CD4-positive, alpha-beta T cell treated with Interleukin-17A for 4 hours (primary cell): Measurements from ENCODE around the gene NEDD4L.
A peak's percentile ranks its signal among the peaks of the same experiment; 100 is the strongest.

Experiments used
- DNase-seq: peaks from one replicate; pipeline ENCODE4 v3.0.0-alpha.2; 2020; ENCODE audit warnings: mixed read lengths

The NEDD4L gene

DNA sequence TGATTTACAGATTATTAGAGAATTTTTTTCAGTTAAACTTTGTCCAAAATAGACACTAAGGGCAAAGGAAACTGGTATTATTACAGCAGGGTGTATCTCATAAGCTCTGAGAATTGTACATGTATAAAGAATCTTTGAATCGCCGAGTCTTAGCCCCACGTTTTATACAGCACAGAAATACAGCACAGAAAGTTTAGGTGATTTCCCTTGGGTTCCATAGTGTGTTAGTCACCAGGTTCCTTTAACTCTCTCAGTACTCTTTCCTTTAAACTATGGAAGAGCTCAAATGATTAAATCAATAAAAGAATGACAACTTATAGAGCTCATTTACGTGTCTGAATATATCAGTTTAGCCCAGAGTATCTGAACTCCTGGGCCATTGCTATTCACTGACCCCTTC, 256.8 kb downstream of the NEDD4L start:
- no peak for DNase-seq

DNA sequence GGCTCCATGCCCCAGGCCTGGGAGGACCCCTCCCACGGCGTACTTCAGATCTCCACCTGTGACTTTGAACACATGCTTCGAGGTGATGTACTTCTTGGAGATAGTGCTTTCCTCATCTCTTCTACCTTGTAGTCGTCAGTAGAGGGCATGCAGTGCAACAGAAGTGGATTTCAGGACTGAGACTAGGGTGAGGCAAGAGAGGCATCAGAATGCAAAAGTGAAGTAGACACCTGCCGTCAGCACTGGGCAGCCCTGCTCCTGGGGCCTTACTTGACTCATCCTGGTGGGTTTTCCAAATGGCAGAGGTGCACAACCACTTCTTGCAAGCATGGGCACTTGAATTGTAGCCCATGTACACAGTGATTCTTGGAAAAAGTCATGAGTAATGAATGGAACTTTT, 258.8 kb downstream of the NEDD4L start:
- DNase-seq = no peak

DNA sequence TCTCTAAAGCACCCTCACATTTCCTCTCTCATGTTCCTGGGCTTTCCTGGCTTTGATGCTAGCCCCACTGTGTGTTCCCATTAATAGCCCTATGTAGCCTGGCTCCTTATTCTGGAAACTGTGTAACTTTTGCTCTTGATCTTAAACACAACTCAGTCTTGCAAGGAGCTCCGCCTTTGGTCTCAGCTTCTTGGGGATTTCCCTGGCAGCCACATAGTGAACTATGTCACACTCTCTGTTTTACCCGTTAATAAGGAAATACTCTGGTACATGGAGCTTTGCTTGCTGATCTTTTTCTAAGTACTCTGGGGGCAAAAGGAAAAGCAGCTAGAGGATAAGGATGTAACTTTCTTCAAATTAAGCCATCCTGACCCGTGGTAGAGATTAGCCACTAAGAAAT, 259.3 kb downstream of the NEDD4L start:
- DNase-seq = peak; percentile 23

DNA sequence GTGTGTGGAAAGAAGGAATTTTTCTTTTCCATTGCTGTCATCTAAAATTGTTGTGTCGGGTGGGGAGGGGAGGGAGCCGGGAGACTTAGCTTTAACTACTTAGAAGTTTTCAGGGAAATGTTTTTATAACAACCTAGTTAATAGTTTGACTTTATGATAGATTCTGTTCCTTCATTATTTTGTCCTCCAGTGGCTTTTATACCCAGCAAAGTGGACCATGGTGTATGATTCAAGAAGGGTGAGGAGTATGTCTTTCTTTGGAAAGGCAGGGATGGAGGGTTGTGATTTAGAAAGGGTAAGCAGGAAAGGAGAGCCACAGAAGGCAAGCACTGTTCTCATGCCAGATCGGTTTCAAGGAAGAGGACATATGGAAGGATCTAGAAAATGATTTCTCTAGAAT, 261.8 kb downstream of the NEDD4L start:
- no peak for DNase-seq

DNA sequence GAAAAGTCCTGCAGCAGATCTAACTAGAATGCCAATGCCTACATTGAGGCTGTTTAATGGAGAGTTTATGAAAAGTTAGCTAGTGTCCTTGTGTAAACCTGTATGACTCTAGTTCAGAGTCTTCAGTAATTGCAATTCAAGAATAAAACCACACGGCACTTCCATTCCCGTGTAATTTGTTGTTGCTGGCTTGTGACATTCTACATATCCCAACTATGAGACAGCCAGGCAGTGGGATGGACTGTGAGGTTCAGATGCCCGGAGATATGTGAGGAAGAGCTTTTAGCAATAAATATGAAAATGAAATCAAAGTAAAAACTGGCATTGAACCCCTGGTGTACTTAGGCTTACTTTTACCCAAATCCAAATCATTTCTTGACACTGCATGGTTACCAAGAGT, 263.4 kb downstream of the NEDD4L start:
- DNase-seq = no peak

DNA sequence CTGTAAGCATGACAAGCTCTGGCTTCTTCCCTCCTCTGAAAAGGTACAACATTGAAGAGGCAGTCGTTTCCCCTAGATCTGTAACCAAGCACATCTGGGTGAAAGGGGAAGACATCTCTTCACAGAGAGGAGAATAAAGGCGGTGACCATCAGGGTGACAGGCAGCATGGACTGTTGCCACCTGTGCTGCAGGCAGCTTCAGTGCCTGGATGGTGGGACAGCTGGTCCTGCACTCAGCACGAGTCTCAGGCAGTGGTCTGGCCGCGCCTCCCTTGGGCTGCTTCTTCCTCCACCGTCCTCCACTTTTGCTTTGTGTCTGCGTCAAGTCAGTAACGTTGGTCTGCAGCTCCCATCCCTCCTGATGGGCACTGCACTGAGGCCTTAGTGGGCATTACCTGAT, 264.4 kb downstream of the NEDD4L start:
- DNase-seq = no peak

DNA sequence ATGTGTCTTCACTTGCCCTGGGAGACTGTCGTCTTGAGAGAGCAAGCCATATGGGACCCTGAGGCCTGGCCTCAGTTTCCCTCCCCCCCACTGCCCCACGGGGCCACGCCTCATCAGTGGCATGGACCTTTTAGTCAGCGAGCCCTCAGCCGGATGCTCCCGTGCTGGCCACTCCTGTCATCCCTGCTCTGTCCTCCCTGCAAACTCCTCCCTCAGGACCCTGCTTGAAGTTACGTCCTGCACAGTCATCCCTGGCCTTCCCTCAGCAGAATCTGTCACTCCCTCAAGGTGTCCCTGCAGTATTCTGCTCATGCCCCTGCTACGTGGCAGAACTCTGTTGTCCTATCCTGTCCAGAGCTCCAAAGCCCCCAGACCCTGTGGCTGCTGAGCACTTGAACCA, 265.1 kb downstream of the NEDD4L start:
- no peak for DNase-seq

DNA sequence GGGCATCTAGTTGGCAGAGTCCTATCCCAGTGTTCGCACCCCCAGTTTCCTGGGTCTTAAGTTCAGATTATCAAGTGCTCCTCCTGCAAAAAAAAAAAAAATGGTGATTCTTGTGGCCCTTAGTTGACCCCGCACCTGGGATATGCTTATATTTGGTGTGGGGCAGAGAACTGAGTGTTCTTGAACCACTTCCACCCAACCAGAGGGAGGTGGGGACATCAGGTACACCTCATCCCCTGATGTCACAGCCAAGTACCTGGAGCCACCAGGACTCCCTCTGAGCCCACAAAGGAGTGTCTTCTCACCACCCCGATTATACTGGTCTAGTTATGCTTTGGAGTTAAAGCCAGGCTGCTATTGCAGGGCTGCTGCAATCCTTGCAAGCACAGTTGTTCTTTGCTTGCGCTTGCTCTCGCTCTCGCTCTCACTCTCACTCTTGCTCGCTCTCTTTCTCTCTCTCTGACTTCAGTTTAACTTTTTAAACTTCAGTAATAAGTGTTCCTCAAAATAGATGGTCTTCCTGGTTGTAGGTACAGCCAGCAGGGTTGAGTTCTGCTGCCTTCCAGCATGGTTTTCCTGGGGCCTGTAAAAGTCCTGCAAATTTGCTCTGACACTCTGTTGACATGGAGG, 265.7 kb downstream of the NEDD4L start:
- no peak for DNase-seq

DNA sequence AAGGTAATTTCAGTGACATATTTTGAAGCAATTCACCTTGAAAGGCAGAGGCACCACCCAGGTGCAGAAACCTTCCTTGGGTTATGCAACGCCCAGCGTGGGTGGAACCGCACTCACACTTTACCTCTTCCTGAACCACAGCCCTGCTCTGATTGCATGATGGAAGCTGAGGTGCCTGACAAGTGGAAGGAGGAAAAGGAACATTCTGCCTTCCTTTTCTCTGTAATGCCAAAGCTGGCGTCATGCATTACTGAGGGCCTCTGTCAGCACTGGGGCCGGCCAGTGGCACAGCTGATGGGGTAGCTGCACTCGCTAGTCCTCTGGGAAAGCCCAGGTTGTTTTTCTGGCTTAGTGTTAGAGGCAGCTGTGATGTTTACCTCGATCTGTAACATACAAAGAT, 266.5 kb downstream of the NEDD4L start:
- peak; percentile 69 for DNase-seq

DNA sequence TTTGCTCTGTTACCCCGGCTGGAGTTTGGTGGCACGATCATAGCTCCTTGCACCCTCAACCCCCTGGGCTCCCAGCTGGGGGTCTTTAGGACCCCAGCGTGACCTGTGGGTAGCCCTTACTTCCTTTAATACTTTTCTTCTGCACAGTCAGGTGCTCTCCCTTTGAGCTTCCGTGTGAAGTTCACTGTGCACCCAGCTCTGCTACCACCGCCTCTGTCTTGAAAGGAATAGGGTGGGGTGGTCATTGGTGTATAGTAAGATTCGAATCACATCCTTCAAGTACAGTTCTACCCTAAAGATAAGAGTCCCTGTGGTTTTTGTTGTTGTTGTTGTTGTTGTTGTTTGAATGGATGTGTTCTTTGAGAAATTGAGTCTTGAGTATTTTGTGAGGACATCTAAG, 267.4 kb downstream of the NEDD4L start:
- no peak for DNase-seq

DNA sequence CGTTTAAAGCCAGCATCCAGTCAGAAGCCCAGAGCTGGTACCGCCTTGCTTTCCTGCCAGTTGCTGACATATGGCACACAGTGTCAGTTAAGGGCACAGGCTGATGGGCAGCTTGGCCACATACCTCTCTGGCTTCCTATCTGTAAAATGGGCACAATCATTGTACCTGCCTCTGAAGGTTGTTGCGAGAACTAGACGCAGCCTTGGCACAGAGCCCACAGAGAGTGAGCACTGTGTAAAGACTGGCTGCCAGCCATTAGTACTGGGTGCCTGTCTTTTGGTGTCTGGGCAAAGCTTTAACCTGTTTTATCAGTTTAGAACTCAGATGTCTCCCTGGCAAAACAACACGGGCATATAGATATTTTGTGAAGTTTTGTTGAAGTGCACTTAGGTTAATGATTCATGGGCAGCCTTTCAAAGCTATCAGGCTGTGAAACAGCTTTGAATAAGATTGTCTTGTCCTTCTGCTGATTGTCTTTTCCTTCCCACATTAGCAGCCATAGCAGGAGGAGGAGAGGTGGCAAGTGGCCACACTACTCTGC, 269.5 kb downstream of the NEDD4L start:
- DNase-seq = no peak

DNA sequence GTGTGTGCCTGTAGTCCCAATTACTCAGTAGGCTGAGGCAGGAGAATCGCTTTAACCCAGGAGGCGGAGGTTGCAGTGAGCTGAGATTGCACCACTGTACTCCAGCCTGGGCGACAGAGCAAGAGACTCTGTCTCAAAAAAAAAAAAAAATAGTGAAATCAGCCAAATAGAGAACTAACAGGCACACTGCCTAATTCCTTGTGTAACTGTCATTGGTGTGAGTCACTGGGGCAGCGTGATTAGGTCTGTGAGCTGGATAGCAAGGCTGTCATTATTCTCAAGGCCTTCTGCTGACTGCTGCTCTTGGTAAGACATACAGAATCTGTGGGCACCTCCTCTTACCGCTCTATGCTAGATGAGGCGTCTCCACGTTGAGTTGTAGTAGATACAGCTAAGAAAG, 270.3 kb downstream of the NEDD4L start:
- no peak for DNase-seq

DNA sequence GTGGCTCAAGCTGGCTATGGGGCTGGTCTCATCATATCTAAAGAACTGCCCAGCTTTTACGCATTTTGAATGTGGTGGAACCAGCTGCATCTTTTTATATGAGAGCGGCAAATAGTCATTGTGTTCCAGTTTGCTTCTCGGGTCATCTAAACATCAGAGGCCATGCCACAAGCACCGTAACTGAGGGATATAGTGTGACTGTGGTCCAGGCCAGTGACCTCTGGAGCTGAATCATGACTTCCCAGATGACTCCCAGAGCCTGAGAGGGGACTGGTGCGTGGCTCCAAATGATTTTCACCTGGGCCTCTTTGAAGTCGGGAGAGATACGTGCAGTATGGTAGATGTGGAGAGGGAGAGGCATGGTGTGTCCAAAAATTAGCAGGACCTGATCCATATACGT, 271.0 kb downstream of the NEDD4L start:
- DNase-seq = no peak

DNA sequence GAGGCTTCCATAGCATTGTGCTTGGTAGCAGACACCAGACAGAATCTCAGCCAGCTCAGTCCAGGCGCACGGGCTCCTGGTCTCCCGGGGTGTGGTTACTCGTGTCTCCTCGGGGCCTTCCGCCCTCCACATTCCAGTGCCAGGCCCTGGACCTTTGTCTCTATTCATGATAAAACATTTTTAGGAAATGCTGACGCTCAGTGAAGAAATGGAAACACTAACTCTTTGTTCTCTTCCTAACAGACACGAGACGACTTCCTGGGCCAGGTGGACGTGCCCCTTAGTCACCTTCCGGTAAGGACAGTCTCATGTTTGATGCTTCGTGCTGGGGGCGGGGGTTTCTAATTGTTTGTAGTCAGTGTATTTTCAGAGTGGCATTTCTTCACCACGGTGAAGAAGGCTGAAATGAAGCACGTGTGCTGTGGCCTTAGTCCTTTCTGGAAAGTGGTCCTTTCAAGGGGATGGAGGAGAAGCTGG, 271.8 kb downstream of the NEDD4L start:
- no peak for DNase-seq

DNA sequence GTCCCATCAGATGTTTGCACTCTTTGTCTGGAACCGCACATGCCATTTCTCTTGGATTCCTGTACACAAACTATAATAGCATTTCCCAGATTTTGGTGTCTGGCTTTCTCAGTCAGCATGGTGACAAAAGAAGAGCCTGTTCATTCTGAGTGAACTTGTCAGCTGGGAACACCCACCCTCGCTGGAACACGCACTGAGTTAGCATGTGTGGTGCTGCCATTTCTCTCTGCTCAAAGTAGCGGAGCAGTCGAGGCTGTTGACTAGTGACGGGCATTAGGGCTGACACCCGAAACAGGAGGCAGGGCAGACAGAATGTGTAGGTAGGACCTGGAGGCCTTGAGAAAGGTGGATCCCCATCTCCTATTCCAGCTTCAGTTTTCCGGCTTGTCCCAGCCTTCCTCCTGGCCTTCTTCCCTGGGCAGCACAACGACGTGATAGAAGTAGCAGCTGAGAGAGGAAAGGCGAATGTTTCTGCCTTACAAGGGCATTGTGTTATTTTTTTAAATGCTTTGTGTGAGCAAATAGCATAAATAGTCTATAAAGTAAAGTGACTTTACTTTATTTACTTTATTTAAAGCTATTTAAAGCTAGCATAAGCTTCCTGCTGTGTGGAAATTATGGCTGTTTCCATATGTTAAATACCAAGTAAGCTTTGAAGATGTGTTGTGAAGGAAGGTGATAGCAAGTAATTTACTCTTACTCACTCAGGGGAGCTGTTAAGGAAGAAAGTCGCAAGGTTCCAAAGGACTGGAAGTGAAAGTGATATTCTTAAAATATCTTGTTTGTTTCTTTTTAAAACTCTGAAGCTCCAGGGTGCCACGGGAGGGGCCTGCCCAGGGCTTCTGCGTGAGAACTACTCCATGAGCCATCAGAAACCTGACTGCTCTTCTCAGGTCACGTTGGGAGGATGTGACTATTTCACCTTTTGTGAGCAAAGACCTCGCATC, 272.6 kb downstream of the NEDD4L start:
- peak; percentile 40 for DNase-seq

DNA sequence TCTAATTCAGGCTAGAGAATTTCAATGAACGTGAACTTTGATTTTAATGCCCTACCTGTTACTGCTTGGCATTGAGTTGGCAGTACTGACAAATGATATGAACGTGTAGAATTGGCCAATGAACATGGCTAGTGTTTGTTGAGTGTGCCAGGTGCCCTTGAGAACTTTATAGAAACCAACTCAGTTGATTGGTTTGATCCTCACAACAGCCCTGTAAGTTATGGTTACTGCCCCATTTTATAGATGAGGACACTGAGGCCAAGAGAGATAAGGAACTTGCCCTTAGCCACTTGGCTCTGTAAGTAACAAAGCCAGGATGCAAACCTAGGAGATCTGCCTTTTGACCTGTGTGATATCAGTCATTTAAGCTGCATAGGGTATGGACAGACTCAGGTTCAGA, 275.7 kb downstream of the NEDD4L start:
- DNase-seq = no peak

DNA sequence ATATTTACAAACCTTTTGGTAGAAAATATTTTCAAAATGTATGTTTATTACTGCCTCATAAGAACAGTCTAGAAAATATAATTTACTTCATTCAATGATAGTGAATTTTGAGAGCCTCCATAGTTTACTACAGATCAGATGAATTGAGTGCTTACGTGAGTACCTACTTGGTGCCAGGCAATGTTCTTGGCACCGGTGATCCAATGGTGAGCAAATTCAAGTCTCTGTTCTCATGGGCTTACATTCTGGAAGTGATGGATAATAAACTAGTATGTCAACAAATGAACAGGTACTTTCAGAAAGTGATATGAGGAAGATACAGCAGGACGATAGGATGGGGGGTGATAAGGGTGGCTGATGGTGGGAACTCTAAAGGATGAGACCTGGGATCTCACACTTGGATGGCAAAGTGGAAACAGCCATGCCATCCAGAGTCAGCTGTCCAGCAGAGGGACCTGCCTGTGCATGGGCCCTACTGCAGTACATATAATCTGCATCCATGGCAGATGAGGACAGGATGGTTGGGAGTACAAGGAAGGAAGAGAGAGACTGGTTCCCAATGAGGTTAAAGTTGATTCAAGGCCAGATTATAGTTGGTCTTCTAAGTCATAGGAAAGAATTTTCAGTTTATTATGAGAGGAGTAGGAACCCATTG, 277.0 kb downstream of the NEDD4L start:
- no peak for DNase-seq

DNA sequence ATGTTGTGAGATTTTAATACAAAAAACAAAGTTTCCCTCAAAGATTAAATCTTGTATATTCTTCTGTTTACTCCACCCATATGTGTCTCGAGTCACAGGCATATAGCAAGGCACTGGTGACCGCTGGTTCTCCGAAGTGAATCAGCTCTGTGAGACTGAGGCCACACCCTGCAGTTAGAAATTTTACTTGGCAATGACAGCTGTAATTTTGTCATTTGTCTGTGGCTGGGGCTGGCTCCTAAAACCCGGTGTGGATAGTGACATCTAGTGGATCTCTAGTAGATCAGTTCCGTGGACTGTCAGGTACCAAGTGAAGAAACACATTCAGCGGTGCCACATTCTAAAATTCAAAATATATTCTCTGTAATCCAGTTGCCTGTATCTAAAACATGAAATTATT, 278.0 kb downstream of the NEDD4L start:
- peak; percentile 71 for DNase-seq

DNA sequence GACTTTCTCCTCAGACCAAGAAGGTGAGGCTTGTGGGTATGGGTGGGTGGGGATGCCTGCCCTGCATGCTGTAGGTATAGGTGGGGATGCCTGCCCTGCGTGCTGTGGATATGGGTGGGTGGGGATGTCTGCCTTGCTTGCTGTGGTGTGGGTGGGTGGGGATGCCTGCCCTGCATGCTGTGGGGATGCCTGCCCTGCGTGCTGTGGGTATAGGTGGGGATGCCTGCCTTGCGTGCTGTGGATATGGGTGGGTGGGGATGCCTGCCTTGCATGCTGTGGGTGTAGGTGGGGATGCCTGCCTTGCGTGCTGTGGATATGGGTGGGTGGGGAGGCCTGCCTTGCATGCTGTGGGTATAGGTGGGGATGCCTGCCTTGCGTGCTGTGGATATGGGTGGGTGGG, 278.4 kb downstream of the NEDD4L start:
- DNase-seq = no peak

DNA sequence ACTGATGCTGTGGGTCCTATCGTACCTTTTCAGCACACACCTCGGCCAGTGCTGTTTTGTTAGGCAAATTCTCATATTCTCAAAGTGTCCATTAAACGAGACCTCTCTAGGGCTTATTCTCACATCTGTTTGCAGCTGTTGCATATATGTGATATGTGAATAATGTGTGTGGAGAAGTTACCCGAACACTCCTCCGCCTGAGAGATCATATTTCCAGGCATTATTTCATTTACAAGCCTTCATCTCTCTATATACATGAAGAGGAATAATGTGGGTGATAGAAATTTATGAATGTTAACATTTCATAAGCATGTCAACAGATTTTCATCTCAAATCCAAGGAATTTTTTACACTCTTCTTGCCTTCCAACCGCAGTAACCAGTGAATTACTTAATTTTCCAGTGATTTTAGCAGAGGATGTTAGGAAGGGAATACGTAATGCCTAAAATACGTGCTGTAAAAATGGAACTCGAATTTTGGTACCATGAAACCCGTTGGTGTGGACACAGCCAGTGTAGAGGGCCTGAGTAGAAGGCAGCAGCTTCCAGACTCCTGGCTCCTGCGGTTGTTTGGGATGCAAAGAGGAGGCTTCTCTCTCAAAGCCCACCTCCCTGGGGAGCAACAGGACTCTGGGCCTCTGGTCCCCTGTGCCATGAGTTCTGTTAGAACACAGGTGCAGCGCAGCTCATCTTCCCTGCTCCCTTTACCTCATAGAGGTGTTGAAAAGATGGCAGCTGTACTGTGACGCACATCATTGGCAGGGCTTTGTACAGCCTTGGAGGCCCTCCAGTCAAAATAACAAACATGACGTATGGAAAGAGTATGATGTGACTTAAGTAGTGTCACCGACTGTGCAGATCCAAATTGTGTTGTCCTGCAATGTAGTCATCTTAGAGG, 280.1 kb downstream of the NEDD4L start:
- no peak for DNase-seq

DNA sequence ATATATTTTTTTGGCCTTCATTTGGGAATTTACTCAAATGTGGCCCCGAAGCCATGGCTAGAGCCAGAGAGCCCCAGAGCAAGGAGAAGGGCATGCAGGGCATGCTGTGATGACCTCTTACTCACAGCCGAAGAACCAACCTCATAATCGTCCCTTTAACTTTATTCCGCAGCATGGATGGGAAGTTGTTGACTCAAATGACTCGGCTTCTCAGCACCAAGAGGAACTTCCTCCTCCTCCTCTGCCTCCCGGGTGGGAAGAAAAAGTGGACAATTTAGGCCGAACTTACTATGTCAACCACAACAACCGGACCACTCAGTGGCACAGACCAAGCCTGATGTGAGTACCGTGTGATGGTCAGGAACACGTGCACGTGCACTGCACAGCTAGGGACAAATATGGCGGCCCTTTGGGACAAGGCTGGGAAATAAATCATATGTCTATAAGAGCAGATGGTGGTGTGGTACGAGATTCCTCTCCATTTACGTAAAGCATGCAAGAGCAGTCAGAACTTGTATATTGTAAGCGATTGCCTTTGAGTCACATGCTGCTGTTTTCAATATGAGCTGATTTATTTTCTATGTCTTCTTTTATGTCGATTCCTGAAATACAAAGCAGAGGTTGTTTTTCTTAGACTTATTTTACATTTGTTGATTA, 280.9 kb downstream of the NEDD4L start:
- no peak for DNase-seq

DNA sequence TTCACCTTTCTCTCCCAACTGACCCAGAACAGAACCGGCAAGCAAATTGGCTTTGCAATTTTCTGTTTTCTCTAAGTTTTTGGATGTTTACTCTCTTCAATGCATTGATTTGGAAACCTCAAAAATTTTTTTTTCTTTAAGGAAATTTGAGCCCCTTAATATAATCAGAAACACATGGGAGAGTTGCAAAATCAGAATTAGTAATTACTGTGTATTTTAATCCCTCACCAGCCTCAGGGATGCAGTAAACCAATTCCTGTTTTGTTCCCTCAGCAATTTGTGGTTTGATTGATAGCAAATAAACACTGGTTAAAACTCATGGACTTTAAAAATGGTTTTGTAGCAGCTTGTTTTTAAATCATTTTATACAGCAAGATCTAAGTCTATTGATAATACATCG, 281.5 kb downstream of the NEDD4L start:
- DNase-seq = no peak
